AG08395 (cell line): ENCODE measurements around the gene IMMP2L.

ENCODE experiments used
- DNase-seq: peaks from one replicate; pipeline ENCODE4 v3.0.0; 2012; ENCODE audit warnings: mixed read lengths, low spot score

The IMMP2L gene

GRCh38 chr7:110929480-110930249 lies 632.6 kb downstream of the IMMP2L start:
- DNase-seq: no peak

- DNase-seq: peak; percentile 3
These were observed 639.4 kb downstream of the IMMP2L start for GRCh38 chr7:110922906-110923305.

- DNase-seq: no peak
These were observed 640.6 kb downstream of the IMMP2L start for GRCh38 chr7:110921595-110922151.

- DNase-seq: no peak
These were observed 643.2 kb downstream of the IMMP2L start for GRCh38 chr7:110918949-110919548.

- no peak for DNase-seq
These were observed 648.0 kb downstream of the IMMP2L start for GRCh38 chr7:110914263-110914662.

- no peak for DNase-seq
These were observed 650.7 kb downstream of the IMMP2L start for GRCh38 chr7:110911632-110912031.

GRCh38 chr7:110909117-110909516 lies 653.2 kb downstream of the IMMP2L start:
- no peak for DNase-seq

GRCh38 chr7:110905773-110906566 lies 656.3 kb downstream of the IMMP2L start:
- DNase-seq: no peak

- DNase-seq: no peak
These were observed 663.8 kb downstream of the IMMP2L start for GRCh38 chr7:110898516-110898915.

- no peak for DNase-seq
These were observed 664.8 kb downstream of the IMMP2L start for GRCh38 chr7:110897538-110897937.

- DNase-seq: no peak
These were observed 668.2 kb downstream of the IMMP2L start for GRCh38 chr7:110894111-110894510.

- no peak for DNase-seq
These were observed 671.1 kb downstream of the IMMP2L start for GRCh38 chr7:110891197-110891596.

GRCh38 chr7:110890101-110890500 lies 672.2 kb downstream of the IMMP2L start:
- no peak for DNase-seq

- no peak for DNase-seq
These were observed 673.0 kb downstream of the IMMP2L start for GRCh38 chr7:110889335-110889734.

GRCh38 chr7:110888641-110889040 lies 673.7 kb downstream of the IMMP2L start:
- DNase-seq: no peak

- no peak for DNase-seq
These were observed 676.8 kb downstream of the IMMP2L start for GRCh38 chr7:110885474-110885873.

GRCh38 chr7:110881721-110882120 lies 680.6 kb downstream of the IMMP2L start:
- DNase-seq: no peak

- DNase-seq: no peak
These were observed 681.3 kb downstream of the IMMP2L start for GRCh38 chr7:110880971-110881370.

- DNase-seq: no peak
These were observed 685.3 kb downstream of the IMMP2L start for GRCh38 chr7:110877016-110877415.

GRCh38 chr7:110875346-110875745 lies 686.9 kb downstream of the IMMP2L start:
- DNase-seq: no peak

GRCh38 chr7:110871856-110872255 lies 690.4 kb downstream of the IMMP2L start:
- no peak for DNase-seq

- DNase-seq: no peak
These were observed 691.4 kb downstream of the IMMP2L start for GRCh38 chr7:110870926-110871325.

GRCh38 chr7:110868458-110868857 lies 693.8 kb downstream of the IMMP2L start:
- no peak for DNase-seq
